Mesodermal cell (in vitro differentiated cells): ENCODE results near the gene MST1R.

ENCODE experiments used
- H3K27ac ChIP-seq: 2 replicates; pipeline ENCODE4 v1.7.0; 2013; ENCODE audit warnings: mild to moderate bottlenecking, low read depth, low read length, moderate library complexity; ENCODE audit not compliant: severe bottlenecking
- H3K36me3 ChIP-seq: 2 replicates; pipeline ENCODE4 v1.7.1; 2013; ENCODE audit warnings: mild to moderate bottlenecking, low read length, moderate library complexity; ENCODE audit not compliant: control insufficient read depth, insufficient read depth
- H3K4me1 ChIP-seq: one replicate; pipeline ENCODE4 v1.7.1; 2013; ENCODE audit warnings: mild to moderate bottlenecking, low read length; ENCODE audit not compliant: insufficient read depth, control insufficient read depth, poor library complexity, severe bottlenecking
- H3K4me3 ChIP-seq: 2 replicates; pipeline ENCODE4 v1.7.0; 2013; ENCODE audit warnings: low read length, control low read depth, mild to moderate bottlenecking; ENCODE audit not compliant: insufficient read depth, poor library complexity, severe bottlenecking; ENCODE audit errors: extremely low read depth
- H3K9me3 ChIP-seq: 2 replicates; pipeline ENCODE4 v1.7.1; 2013; ENCODE audit warnings: mild to moderate bottlenecking, low read length, moderate library complexity; ENCODE audit not compliant: control insufficient read depth
- WGBS, 2 experiments: methylation state at CpG; one replicate each; pipeline ENCODE4 v1.1.5; 2013; ENCODE audit warnings: missing lambda C conversion rate in 2 of 2; ENCODE audit not compliant: insufficient coverage in 2 of 2; 5-methylcytosine and 5-hydroxymethylcytosine counted together

MST1R gene

DNA sequence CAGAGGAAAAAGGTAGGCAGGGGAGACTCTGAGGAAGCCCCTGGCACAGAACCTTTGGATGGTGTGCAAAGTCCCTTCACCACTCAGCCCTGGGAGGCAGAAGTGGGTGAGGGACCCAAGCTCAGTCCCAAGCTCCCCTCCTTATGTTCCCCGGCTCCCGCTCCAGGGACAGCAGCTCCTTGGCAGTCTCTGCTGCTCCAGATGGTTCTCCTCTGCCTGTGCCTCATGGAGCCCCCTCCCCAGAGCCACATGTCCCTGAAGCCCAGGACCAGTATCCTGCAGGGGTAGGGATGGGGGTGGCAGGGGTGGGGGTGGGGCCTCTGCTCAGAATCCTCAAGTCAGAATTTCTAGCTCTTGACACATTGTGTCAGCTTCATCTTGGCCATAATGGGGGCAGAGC is 26.0 kb downstream of the MST1R start:
- H3K36me3 ChIP-seq, result no peaks in the 10 kb centered on the region
- H3K4me1 ChIP-seq, result peaks cover 11% of the 10 kb centered on the region
- H3K27ac ChIP-seq, result no peak overlapping the region
- no peak overlapping the region for H3K4me3 ChIP-seq
- WGBS, 2 experiments, result no CpG with 5 or more reads among the region's 2 CpGs
- no peaks in the 10 kb centered on the region for H3K9me3 ChIP-seq

DNA sequence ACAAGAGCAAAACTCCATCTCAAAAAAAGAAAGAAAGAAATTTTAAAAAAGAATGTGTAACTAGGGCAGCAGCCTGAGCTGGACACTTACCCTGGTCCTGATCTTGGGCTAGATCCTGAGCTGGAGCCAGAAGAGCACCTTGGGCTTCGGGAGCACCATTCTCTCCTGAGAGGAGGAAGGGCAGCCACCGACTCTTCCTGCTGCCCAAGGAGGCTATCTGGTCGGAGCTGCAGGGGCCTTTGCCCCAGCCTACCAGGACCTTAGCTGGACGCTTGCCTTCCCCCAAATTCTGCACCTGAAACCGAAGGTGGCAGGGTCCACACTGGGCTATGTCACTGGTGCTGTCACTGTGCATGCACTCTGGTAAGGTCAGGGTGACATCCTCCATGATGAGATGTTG is 27.1 kb downstream of the MST1R start:
- Histone ChIP-seq H3K9me3 (no peaks in the 10 kb centered on the region), H3K36me3 (no peaks in the 10 kb centered on the region), H3K4me3 (no peak overlapping the region), H3K27ac (no peak overlapping the region), H3K4me1 (peaks cover 20% of the 10 kb centered on the region)
- 84 to 88% methylated on average over 3 to 5 of the region's 5 CpGs for WGBS, 2 experiments

DNA sequence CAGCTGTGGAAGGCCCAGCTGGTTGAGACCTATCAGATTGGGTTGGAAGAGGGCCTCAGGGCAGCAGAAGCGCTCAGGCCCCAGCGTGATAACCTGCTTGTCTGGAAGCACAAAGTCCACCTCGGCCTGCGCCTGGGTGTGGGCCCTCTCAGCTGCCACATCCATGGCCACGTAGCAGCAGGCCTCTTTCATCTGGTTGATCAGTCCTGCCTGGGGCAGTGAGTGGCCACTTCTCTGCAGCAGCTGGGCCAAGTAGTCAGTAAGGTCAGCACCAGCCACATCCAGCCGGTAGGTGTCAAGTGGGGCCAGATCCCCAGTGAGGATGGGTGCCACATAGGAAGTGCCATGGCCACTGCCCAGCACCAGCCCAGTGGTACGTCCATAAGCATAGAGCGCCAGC is 30.1 kb downstream of the MST1R start:
- H3K36me3 ChIP-seq, result no peaks in the 10 kb centered on the region
- no peak overlapping the region for H3K4me3 ChIP-seq
- WGBS, 2 experiments, result 94% methylated on average over 8 of the region's 8 CpGs
- no peaks in the 10 kb centered on the region for H3K9me3 ChIP-seq
- peak overlapping the region; percentile 45 for H3K27ac ChIP-seq
- peaks cover 16% of the 10 kb centered on the region for H3K4me1 ChIP-seq

DNA sequence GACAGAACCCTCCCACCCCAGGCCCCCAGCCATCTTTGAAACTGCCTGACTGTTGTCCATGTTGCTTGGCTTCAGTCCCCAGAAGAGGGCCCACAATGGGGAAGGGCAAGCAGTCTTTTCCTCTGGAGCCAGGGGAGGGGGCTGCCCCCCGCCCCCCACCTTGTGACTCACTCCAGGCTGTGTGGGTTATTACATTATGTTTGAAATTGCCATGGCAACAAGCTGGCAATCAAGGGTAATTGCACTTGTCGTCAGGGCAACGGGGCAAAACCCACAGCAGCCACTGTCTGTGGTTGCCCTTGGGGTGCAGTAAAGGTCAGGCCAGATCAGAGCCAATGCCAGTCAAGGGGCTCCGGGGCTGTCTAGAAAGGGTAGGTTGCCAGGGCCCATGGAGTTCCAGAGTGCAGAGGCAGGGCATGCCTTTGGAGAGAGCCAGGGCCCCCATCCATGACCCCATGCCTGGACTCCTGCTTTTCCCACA is 30.8 kb downstream of the MST1R start:
- WGBS, 2 experiments, result 77 to 81% methylated on average over 3 of the region's 4 CpGs
- Histone ChIP-seq H3K36me3 (no peaks in the 10 kb centered on the region), H3K4me1 (peaks cover 17% of the 10 kb centered on the region), H3K4me3 (no peak overlapping the region), H3K9me3 (no peaks in the 10 kb centered on the region), H3K27ac (peak overlapping the region; percentile 67)

DNA sequence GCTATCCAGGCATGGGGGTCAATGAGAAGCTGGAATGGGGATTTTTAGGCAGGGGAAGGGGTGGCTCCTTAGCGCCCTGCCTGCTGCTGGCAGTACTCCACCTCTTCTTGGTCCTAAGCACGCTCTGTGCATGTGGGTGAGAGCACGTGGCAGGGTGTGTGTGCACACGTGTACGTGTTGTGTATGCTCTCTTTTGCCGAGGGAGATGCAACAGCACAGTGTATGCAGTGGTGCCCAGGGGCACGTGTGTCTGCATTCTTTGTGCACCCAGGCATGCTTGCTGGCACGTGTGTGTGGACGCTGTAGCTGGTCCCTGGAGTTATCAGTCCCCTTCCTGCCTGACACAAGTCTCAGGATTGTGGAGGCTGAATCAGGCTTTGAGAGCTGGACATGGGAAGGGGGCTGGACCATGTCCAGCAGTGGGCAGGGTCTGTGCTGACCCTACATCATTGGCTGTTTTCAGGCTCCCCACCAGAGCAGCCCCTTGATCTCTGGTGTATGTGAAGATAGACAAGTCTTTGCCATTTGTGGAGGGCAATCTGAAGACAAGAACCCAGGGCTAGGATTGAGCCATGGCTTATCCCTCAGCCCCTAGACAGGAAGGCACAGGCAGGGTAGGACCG is 32.0 kb downstream of the MST1R start:
- Histone ChIP-seq H3K4me3 (no peak overlapping the region), H3K4me1 (peaks cover 17% of the 10 kb centered on the region), H3K27ac (peak overlapping the region; percentile 67), H3K9me3 (no peaks in the 10 kb centered on the region), H3K36me3 (no peaks in the 10 kb centered on the region)
- WGBS, 2 experiments, result 89 to 91% methylated on average over 10 of the region's 10 CpGs

DNA sequence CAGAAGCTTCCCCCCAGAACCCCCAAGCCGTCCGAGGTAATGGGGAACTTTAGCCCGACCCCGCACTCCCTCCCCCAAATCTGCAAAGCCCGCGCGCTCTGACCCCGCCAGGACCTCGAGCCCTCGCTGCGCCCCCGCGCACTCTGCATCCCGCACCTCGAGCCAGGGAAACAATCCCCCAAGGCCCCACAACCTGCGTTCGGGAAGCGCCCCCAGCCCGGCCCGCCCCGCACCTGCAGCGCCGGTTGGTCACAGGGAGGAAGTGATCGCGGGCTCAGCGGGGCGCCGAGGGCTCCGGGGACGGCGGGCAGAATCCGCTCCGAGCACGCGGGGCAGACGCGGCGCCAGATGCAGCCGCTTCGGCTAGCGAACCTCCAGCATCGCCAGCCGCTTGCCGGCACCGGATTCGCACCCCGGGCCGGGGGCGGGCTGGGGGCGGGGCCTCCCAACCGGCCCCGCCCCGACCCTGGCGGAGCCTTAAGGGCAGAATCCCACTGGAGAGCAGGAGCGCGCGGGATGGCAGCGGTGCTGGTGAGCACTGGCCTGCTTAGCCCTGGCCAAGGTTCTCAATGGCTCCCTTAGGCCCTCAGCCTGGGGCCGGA is 34.0 kb downstream of the MST1R start, which contains the start of gene CAMKV:
Gene CAMKV, minus strand, starts transcription at position 382 of the 602 bp plus-strand sequence. CDS start 7,518 bp downstream, outside the sequence.
- no peaks in the 10 kb centered on the region for H3K9me3 ChIP-seq
- no peak within 1 kb of the TSS for H3K27ac ChIP-seq
- no peaks in the 10 kb centered on the region for H3K36me3 ChIP-seq
- H3K4me3 ChIP-seq, result peak within 1 kb of the TSS; percentile 37
- WGBS, 2 experiments, result 0 to 1% methylated on average over 38 to 56 of the region's 59 CpGs
- H3K4me1 ChIP-seq, result peaks cover 17% of the 10 kb centered on the region

DNA sequence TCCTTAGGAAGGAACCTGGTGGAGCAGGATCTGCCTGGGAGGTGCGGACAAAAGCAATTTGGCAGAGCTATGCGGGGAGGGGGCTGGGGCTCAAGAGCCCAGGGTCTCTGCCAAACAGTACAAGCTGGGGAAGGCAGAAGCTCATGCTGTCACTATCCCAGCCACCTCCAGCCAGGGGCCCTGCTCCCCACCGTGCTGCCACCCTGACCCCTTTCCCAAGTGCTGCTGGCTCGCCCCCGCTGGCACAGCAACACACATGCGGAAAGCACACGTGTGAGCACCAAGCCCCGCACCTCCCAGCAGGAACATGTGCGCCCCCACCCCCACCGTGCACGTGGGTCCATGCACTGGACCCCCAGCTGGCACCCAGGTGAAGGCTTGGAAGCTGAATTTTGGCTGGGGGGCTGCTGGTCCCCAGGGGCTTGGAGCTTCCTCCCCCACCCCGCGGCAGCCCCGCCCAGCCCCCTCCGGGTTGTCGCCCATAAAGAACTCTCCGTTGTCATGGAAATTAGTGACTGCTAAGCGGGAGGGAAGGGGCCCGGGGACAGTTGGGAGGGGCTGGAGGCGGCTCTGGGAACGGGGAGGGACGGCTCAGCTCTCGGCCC is 34.7 kb downstream of the MST1R start:
- peak overlapping the region; percentile 37 for H3K4me3 ChIP-seq
- peaks cover 17% of the 10 kb centered on the region for H3K4me1 ChIP-seq
- H3K9me3 ChIP-seq, result no peaks in the 10 kb centered on the region
- H3K36me3 ChIP-seq, result no peaks in the 10 kb centered on the region
- H3K27ac ChIP-seq, result no peak overlapping the region
- 1 to 4% methylated on average over 12 to 23 of the region's 23 CpGs for WGBS, 2 experiments

DNA sequence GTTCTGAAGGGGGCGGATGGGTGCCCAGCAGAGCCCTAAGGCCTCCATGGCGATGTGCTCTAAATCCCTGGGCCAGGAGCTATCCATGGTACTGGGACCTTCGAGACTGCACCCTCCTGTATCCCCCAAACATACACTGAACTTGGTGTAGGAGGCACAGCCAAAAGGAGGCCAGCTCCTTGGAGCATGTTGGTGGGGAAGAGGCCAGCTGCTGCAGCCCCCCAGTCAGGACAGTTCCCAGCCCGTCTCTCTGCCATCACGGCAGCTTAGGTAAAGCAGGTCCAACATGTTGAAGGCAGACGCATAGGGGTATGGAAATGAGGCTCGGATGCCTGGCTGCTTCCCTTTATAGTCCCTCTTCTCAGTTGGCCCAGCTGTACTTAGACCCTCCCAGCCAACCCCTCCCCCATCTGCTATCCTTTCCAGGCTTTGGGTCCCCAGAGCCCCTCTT is 35.8 kb downstream of the MST1R start:
- H3K36me3 ChIP-seq, result no peaks in the 10 kb centered on the region
- H3K9me3 ChIP-seq, result no peaks in the 10 kb centered on the region
- H3K27ac ChIP-seq, result no peak overlapping the region
- no peak overlapping the region for H3K4me3 ChIP-seq
- peaks cover 17% of the 10 kb centered on the region for H3K4me1 ChIP-seq
- 26 to 29% methylated on average over 4 to 5 of the region's 7 CpGs for WGBS, 2 experiments

DNA sequence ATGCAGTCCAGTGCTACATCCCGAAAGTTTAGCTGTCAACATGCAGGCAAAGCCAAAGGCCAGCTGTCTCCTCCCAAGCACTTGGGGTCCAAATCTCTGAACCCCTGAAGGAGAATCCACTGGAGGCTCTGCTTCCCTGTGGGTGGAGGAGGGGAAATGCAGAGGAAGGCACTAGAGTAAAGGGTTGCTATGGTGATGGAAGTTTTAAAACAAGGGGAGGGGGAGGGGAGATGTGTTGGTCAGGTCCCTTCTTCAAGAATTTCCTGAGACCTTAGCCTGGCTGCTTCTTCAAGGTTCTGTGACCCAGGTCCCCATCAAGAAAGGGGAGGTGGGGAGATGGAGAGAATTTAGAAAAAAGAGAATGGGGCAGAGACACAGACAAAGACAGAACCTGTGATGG is 36.3 kb downstream of the MST1R start:
- no peak overlapping the region for H3K27ac ChIP-seq
- H3K36me3 ChIP-seq, result no peaks in the 10 kb centered on the region
- H3K4me1 ChIP-seq, result peaks cover 15% of the 10 kb centered on the region
- 83% methylated on average over 1 of the region's 1 CpG; no CpG with 5 or more reads in 1 of the 2 experiments for WGBS, 2 experiments
- no peak overlapping the region for H3K4me3 ChIP-seq
- no peaks in the 10 kb centered on the region for H3K9me3 ChIP-seq

DNA sequence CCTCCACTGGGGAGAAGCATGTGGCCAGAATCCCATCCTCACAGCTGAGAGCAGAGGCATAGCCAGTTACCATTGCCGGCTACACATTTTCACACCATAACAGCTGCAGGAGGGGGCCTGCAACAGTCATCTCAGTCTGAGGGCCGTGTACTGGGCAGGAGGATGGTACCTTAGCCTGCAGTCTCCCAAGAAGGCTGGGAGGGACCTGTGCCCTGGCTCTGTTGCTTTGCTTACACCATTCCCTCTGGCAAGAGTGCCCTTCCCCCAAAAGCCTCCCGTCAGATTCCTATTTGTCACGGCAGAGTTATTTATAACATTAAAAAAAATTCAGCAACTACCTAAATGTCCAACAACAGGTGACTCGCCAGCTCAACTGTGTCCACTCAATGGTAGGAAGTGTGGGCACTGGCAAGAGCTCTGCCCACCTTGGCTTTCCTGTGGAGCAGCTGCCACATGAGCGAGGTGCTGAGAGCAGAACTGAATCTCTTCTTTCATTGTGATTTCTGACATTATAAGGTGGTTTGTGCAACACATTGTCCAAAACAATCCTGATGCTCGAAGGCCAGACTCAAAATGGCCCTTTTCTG is 38.4 kb downstream of the MST1R start:
- H3K4me3 ChIP-seq, result no peak overlapping the region
- H3K4me1 ChIP-seq, result peaks cover 5% of the 10 kb centered on the region
- H3K9me3 ChIP-seq, result no peaks in the 10 kb centered on the region
- no peaks in the 10 kb centered on the region for H3K36me3 ChIP-seq
- no peak overlapping the region for H3K27ac ChIP-seq
- WGBS, 2 experiments, result 88 to 94% methylated on average over 4 to 7 of the region's 7 CpGs
